SK-N-SH (cell line): ENCODE results near the gene RPL18. TPM values are rescaled to one million over a fixed set of nuclear protein-coding genes. Genes with fewer than 3 reads are reported as not detected.

ENCODE experiments used
- CTCF ChIA-PET: fragments of 300-600, 350-600 bp; formaldehyde crosslinking; extraction: SDS; loops from one replicate; lab custom pipeline; 2021; lab: Yijun Ruan, JAX
- POLR2A ChIA-PET: fragments of 350-600 bp; sonication (Branson Sonifier 250); formaldehyde crosslinking; extraction: SDS; loops from one replicate; lab custom pipeline; 2020; ENCODE audit warnings: antibody characterized with exemption, inconsistent platforms; lab: Yijun Ruan, JAX
- DNase-seq: peaks from one replicate; pipeline ENCODE4 v3.0.0; 2012
- H2AFZ ChIP-seq: fragments of 200-600 bp; sonication (generic); 2 replicates; pipeline ENCODE4 v1.8.1; 2016; ENCODE audit warnings: antibody characterized with exemption, mild to moderate bottlenecking, low read depth
- H3F3A ChIP-seq: fragments of 200-600 bp; sonication (generic); replicated peaks from 2 replicates; pipeline ENCODE3; 2016; ENCODE audit warnings: antibody characterized with exemption, mild to moderate bottlenecking; ENCODE audit not compliant: insufficient read depth
- H3K27ac ChIP-seq, 2 experiments: fragments of 200-500 bp in 1 of 2; fragments of 200-600 bp in 1 of 2; sonication (Bioruptor generic) in 1 of 2; sonication (generic), shearing (Covaris generic) in 1 of 2; 2 replicates each; pipeline versions ENCODE4 v1.5.1 to v1.6.1; 2014 to 2016; ENCODE audit warnings: low read depth in 2 of 2, inconsistent platforms in 1 of 2, low read length in 1 of 2, mild to moderate bottlenecking in 1 of 2, mixed read lengths in 1 of 2
- H3K27me3 ChIP-seq: fragments of 200-600 bp; sonication (generic), shearing (Covaris generic); 2 replicates; pipeline ENCODE4 v1.6.1; 2016; ENCODE audit warnings: mixed run types; ENCODE audit not compliant: insufficient read depth
- H3K36me3 ChIP-seq, 2 experiments: fragments of 200-500 bp in 1 of 2; fragments of 200-600 bp in 1 of 2; sonication (Bioruptor generic) in 1 of 2; sonication (generic) in 1 of 2; replicated peaks in 1 of 2; 2 replicates each; pipeline versions ENCODE3 to v1.5.1; 2014 to 2016; ENCODE audit warnings: low read length in 1 of 2, mild to moderate bottlenecking in 1 of 2; ENCODE audit not compliant: insufficient read depth in 2 of 2, control insufficient read depth in 1 of 2
- H3K4me1 ChIP-seq, 2 experiments: fragments of 200-500 bp in 1 of 2; fragments of 200-600 bp in 1 of 2; sonication (Bioruptor generic) in 1 of 2; sonication (generic), shearing (Covaris generic) in 1 of 2; 2 replicates each; pipeline versions ENCODE4 v1.5.1 to v1.6.1; 2014 to 2016; ENCODE audit warnings: low read depth in 1 of 2, low read length in 1 of 2, mixed run types in 1 of 2; ENCODE audit not compliant: insufficient read depth in 2 of 2, control insufficient read depth in 1 of 2
- H3K4me2 ChIP-seq: fragments of 200-600 bp; sonication (generic), shearing (Covaris generic); 2 replicates; pipeline ENCODE4 v1.6.1; 2017; ENCODE audit warnings: mixed run types
- H3K4me3 ChIP-seq, 2 experiments: fragments of 200-500 bp in 1 of 2; fragments of 200-600 bp in 1 of 2; sonication (Bioruptor generic) in 1 of 2; sonication (generic), shearing (Covaris generic) in 1 of 2; 2 replicates each; pipeline versions ENCODE4 v1.5.1 to v1.8.1; 2014 to 2016; ENCODE audit warnings: low read depth in 2 of 2, inconsistent platforms in 1 of 2, low read length in 1 of 2, mild to moderate bottlenecking in 1 of 2, mixed read lengths in 1 of 2, moderate library complexity in 1 of 2
- H3K79me2 ChIP-seq: fragments of 200-600 bp; sonication (generic); 2 replicates; pipeline ENCODE4 v1.8.1; 2017; ENCODE audit warnings: mild to moderate bottlenecking; ENCODE audit not compliant: insufficient read depth
- H3K9ac ChIP-seq: fragments of 200-600 bp; sonication (generic); 2 replicates; pipeline ENCODE4 v1.6.1; 2017; ENCODE audit warnings: mixed run types
- H3K9me2 ChIP-seq: fragments of 200-600 bp; sonication (generic); 2 replicates; pipeline ENCODE4 v1.6.1; 2017; ENCODE audit warnings: mixed run types
- H3K9me3 ChIP-seq: fragments of 200-600 bp; sonication (generic); 2 replicates; pipeline ENCODE4 v1.6.1; 2017; ENCODE audit warnings: mixed run types, mild to moderate bottlenecking, moderate library complexity
- H4K20me1 ChIP-seq: fragments of 200-600 bp; sonication (generic); 2 replicates; pipeline ENCODE4 v1.6.1; 2017; ENCODE audit warnings: mild to moderate bottlenecking, mixed run types; ENCODE audit not compliant: insufficient read depth
- CHD2 ChIP-seq: fragments of 150-350 bp; IDR thresholded peaks from 2 replicates; pipeline ENCODE4 v1.6.1; 2018; ENCODE audit warnings: low read length; ENCODE audit not compliant: partially characterized antibody
- ELF1 ChIP-seq: IDR thresholded peaks from 2 replicates; pipeline ENCODE4 v1.4.0; 2012
- EP300 ChIP-seq, 2 experiments: IDR thresholded peaks; 2 replicates each; pipeline versions ENCODE4 v1.4.0 to v1.6.1; 2012; ENCODE audit warnings: borderline replicate concordance in 1 of 2, low read depth in 1 of 2, low read length in 1 of 2
- FOSL2 ChIP-seq: IDR thresholded peaks from 2 replicates; pipeline ENCODE4 v1.4.0; 2012; ENCODE audit warnings: low read depth, mild to moderate bottlenecking, moderate library complexity, borderline replicate concordance
- FOXJ3 ChIP-seq: sonication (generic); formaldehyde crosslinking; IDR thresholded peaks from 2 replicates; pipeline ENCODE4 v1.5.1; 2020; ENCODE audit warnings: mild to moderate bottlenecking, missing genetic modification reagents
- FOXM1 ChIP-seq: IDR thresholded peaks from 2 replicates; pipeline ENCODE4 v1.4.0; 2012; ENCODE audit warnings: low read depth, mild to moderate bottlenecking
- GABPA ChIP-seq: IDR thresholded peaks from 2 replicates; pipeline ENCODE4 v1.4.0; 2012; ENCODE audit warnings: low read depth, mild to moderate bottlenecking
- IRF3 ChIP-seq: fragments of 150-350 bp; IDR thresholded peaks from 2 replicates; pipeline ENCODE4 v1.6.1; 2016; ENCODE audit warnings: mild to moderate bottlenecking, low read depth, low read length
- JUND ChIP-seq: IDR thresholded peaks from 2 replicates; pipeline ENCODE4 v1.4.0; 2012
- MAX ChIP-seq: IDR thresholded peaks from 2 replicates; pipeline ENCODE4 v1.4.0; 2012; ENCODE audit warnings: low read depth
- NFIC ChIP-seq: IDR thresholded peaks from 2 replicates; pipeline ENCODE4 v1.4.0; 2012; ENCODE audit warnings: borderline replicate concordance
- POLR2AphosphoS5 ChIP-seq: IDR thresholded peaks from 2 replicates; pipeline ENCODE4 v1.6.1; 2012; ENCODE audit warnings: low read depth, low read length
- RCOR1 ChIP-seq: fragments of 150-350 bp; IDR thresholded peaks from 2 replicates; pipeline ENCODE4 v1.6.1; 2017; ENCODE audit warnings: antibody characterized with exemption, low read length
- RXRA ChIP-seq: IDR thresholded peaks from 2 replicates; pipeline ENCODE4 v1.4.0; 2012; ENCODE audit warnings: low read depth, mild to moderate bottlenecking, borderline replicate concordance
- SIN3A ChIP-seq: IDR thresholded peaks from 2 replicates; pipeline ENCODE4 v1.6.1; 2012; ENCODE audit warnings: low read depth, mild to moderate bottlenecking, low read length, moderate library complexity, borderline replicate concordance
- SMC3 ChIP-seq: IDR thresholded peaks from 2 replicates; pipeline ENCODE4 v1.6.1; 2012; ENCODE audit warnings: low read depth, low read length, improper control_type of control experiment
- TCF12 ChIP-seq: IDR thresholded peaks from 2 replicates; pipeline ENCODE4 v1.4.0; 2012
- TEAD4 ChIP-seq: IDR thresholded peaks from 2 replicates; pipeline ENCODE4 v1.4.0; 2012; ENCODE audit warnings: mild to moderate bottlenecking, borderline replicate concordance; ENCODE audit not compliant: insufficient read depth
- WGBS: methylation state at CpG from one replicate; pipeline ENCODE4 v1.1.6; 2017; ENCODE audit warnings: low lambda C conversion rate; 5-methylcytosine and 5-hydroxymethylcytosine counted together
- polyA plus RNA-seq, 3 experiments: library from polyadenylated mRNA; depleted of rRNA; stranded (reverse); fragments of >200 nt; gene quantifications; 2 replicates each; pipeline ENCODE4 v1.2.3, GENCODE V29; 2012
- TF ChIP-seq, protein P1 (sequence below): fragments of 150-350 bp; IDR thresholded peaks from 2 replicates; pipeline ENCODE4 v1.6.1; 2017; ENCODE audit warnings: antibody characterized with exemption, low read length, low read depth, borderline replicate concordance

Gene RPL18
- polyA plus RNA-seq, 1 of the 3 experiments (the other 2 are of a cell fraction) = 2,225 TPM

DNA sequence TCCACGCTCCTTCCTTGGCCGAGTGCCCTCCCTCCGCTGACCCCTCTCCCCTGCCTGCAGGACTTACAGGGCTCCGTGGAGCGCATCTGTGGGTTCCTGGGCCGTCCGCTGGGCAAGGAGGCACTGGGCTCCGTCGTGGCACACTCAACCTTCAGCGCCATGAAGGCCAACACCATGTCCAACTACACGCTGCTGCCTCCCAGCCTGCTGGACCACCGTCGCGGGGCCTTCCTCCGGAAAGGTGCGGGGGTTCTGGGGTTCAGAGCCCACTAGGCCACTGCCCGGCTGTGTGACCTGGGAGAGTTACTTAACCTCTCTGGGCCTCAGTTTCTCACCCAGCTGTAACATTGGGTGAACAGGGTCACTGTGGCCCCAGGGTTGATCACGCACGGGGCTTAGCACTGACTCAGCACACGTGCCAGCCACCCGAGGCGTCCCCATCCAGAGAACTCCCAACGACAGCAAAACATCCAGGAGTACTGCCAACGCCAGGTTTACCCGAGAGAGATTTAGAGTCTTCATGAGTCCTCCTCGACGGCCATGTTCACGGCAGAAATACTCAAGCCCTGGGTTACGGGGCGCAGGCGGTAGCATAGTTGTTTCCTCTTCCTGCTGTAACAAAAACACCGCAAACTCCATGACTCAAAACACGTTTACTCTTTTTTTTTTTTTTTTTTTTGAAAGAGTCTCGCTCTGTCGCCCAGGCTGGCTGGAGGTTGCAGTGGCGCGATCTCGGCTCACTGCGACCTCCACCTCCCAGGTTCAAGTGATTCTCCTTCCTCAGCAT, 22.1 kb downstream of the RPL18 start:
- H3K4me2 ChIP-seq = no peak overlapping the region
- POLR2A ChIA-PET = no interaction called here
- no peaks in the 10 kb centered on the region for H4K20me1 ChIP-seq
- H3K36me3 ChIP-seq = no peaks in the 10 kb centered on the region
- no peaks in the 10 kb centered on the region for H3K9me2 ChIP-seq
- no peaks in the 10 kb centered on the region for H3K79me2 ChIP-seq
- no peaks in the 10 kb centered on the region for H3K4me1 ChIP-seq
- DNase-seq = no peak
- no peak overlapping the region for H2AFZ ChIP-seq
- WGBS = 77% methylated on average over 32 of the region's 39 CpGs
- TF ChIP-seq FOXJ3 (no peak), CHD2 (no peak), FOSL2 (no peak), MAX (no peak), NFIC (no peak), TCF12 (no peak), ELF1 (no peak), RCOR1 (no peak), POLR2AphosphoS5 (no peak), JUND (no peak), SMC3 (no peak), GABPA (no peak), SIN3A (no peak), RXRA (no peak)
- TF ChIP-seq, protein P1, sequence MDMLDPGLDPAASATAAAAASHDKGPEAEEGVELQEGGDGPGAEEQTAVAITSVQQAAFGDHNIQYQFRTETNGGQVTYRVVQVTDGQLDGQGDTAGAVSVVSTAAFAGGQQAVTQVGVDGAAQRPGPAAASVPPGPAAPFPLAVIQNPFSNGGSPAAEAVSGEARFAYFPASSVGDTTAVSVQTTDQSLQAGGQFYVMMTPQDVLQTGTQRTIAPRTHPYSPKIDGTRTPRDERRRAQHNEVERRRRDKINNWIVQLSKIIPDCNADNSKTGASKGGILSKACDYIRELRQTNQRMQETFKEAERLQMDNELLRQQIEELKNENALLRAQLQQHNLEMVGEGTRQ = no peak
- TF ChIP-seq, all 33 proteins: peak for 0
- H3K27me3 ChIP-seq = no peaks in the 10 kb centered on the region; the same call in 1 of the 2 replicates
- no peak overlapping the region for H3K4me3 ChIP-seq
- no peak overlapping the region for H3K9ac ChIP-seq
- no peak overlapping the region for H3K27ac ChIP-seq
- H3F3A ChIP-seq = no peaks in the 10 kb centered on the region
- CTCF ChIA-PET = interaction anchor here (1.2 to 1.9 kb wide), 2 partner anchors 8 to 107 kb away, joined by 5 to 8 read pairs; no protein-coding TSS in a partner anchor
- H3K9me3 ChIP-seq = no peaks in the 10 kb centered on the region

GRCh38 chr19:48596237-48596636, 22.7 kb downstream of the RPL18 start:
- no peak overlapping the region for H3K4me2 ChIP-seq
- H3K9ac ChIP-seq = no peak overlapping the region
- no peak overlapping the region for H2AFZ ChIP-seq
- H3K79me2 ChIP-seq = no peaks in the 10 kb centered on the region
- TF ChIP-seq TEAD4 = no peak
- TF ChIP-seq ELF1 = no peak
- TF ChIP-seq FOXM1 = no peak
- TF ChIP-seq JUND = no peak
- TF ChIP-seq SIN3A = no peak
- no peak for TF ChIP-seq EP300 (IDR thresholded peaks at IDR 0.05; ENCODE audit: borderline replicate concordance in 1 of 2, low read depth in 1 of 2, low read length in 1 of 2)
- TF ChIP-seq GABPA = no peak
- no peak for TF ChIP-seq IRF3
- TF ChIP-seq NFIC = no peak
- H3K9me3 ChIP-seq = no peaks in the 10 kb centered on the region
- CTCF ChIA-PET = no interaction called here
- no peaks in the 10 kb centered on the region for H3K4me1 ChIP-seq
- H3K27ac ChIP-seq = no peak overlapping the region
- H3K9me2 ChIP-seq = no peaks in the 10 kb centered on the region
- WGBS = 81% methylated on average over 4 of the region's 4 CpGs
- DNase-seq = no peak
- H3K27me3 ChIP-seq = no peaks in the 10 kb centered on the region; the same call in 1 of the 2 replicates
- H3K36me3 ChIP-seq = no peaks in the 10 kb centered on the region
- POLR2A ChIA-PET = no interaction called here
- H4K20me1 ChIP-seq = no peaks in the 10 kb centered on the region
- no peaks in the 10 kb centered on the region for H3F3A ChIP-seq
- no peak overlapping the region for H3K4me3 ChIP-seq
